Neural cell (in vitro differentiated cells): Measurements from ENCODE around the gene RAD51B. TPM values are rescaled to one million over a fixed set of nuclear protein-coding genes. Genes with fewer than 3 reads are reported as not detected.

Experiments
- H2AFZ ChIP-seq: fragments of 200-600, 300-800 bp; sonication (generic), shearing (Covaris generic); 2 replicates; pipeline ENCODE4 v1.6.0; 2014; ENCODE audit warnings: low read depth, mild to moderate bottlenecking, antibody characterized with exemption, low read length, moderate library complexity
- H3F3A ChIP-seq: fragments of 200-600 bp; shearing (Covaris generic); 2 replicates; pipeline ENCODE4 v1.6.1; 2016; ENCODE audit warnings: mild to moderate bottlenecking, moderate library complexity, mixed read lengths, antibody characterized with exemption, low read length; ENCODE audit not compliant: insufficient read depth, poor library complexity, severe bottlenecking
- H3K27ac ChIP-seq: fragments of 200-600, 300-800 bp; sonication (generic), shearing (Covaris generic); 2 replicates; pipeline ENCODE4 v1.5.1; 2014; ENCODE audit warnings: mild to moderate bottlenecking, low read length, moderate library complexity
- H3K27me3 ChIP-seq: fragments of 300-800, 200-600 bp; sonication (generic), shearing (Covaris generic); 2 replicates; pipeline ENCODE4 v1.6.0; 2014; ENCODE audit warnings: mild to moderate bottlenecking, low read depth, low read length, moderate library complexity; ENCODE audit not compliant: insufficient read depth
- H3K36me3 ChIP-seq: fragments of 300-800, 200-600 bp; sonication (generic), shearing (Covaris generic); 2 replicates; pipeline ENCODE4 v1.5.1; 2014; ENCODE audit warnings: mild to moderate bottlenecking, antibody characterized with exemption, low read length, moderate library complexity; ENCODE audit not compliant: insufficient read depth
- H3K4me2 ChIP-seq: fragments of 300-800, 200-600 bp; sonication (generic), shearing (Covaris generic); 2 replicates; pipeline ENCODE4 v1.6.0; 2014; ENCODE audit warnings: mild to moderate bottlenecking, low read length
- H3K4me3 ChIP-seq: fragments of 300-800, 200-600 bp; sonication (generic), shearing (Covaris generic); 2 replicates; pipeline ENCODE4 v1.5.1; 2014; ENCODE audit warnings: mild to moderate bottlenecking, low read length, moderate library complexity
- H3K79me2 ChIP-seq: fragments of 200-600 bp; shearing (Covaris generic); replicated peaks from 2 replicates; pipeline ENCODE4 v1.6.0; 2014; ENCODE audit warnings: mild to moderate bottlenecking, low read length, moderate library complexity; ENCODE audit not compliant: insufficient read depth
- H3K9ac ChIP-seq: fragments of 300-800, 200-600 bp; sonication (generic), shearing (Covaris generic); 2 replicates; pipeline ENCODE4 v1.6.1; 2016; ENCODE audit warnings: mild to moderate bottlenecking, low read length, mixed read lengths
- H3K9me2 ChIP-seq: fragments of 200-600 bp; shearing (Covaris generic); 2 replicates; pipeline ENCODE4 v1.6.1; 2016; ENCODE audit warnings: mild to moderate bottlenecking, low read length, mixed read lengths; ENCODE audit not compliant: insufficient read depth
- H3K9me3 ChIP-seq: fragments of 200-600, 300-800 bp; sonication (generic), shearing (Covaris generic); 2 replicates; pipeline ENCODE4 v1.6.1; 2016; ENCODE audit warnings: mild to moderate bottlenecking, mixed run types, low read length, moderate library complexity, mixed read lengths
- H4K20me1 ChIP-seq: fragments of 200-600 bp; shearing (Covaris generic); 2 replicates; pipeline ENCODE4 v1.6.1; 2016; ENCODE audit warnings: mild to moderate bottlenecking, mixed run types; ENCODE audit not compliant: insufficient read depth
- EP300 ChIP-seq: fragments of 450-650 bp; conservative IDR thresholded peaks from 2 replicates; pipeline ENCODE4 v1.6.1; 2014; ENCODE audit warnings: antibody characterized with exemption, mild to moderate bottlenecking, moderate library complexity; ENCODE audit not compliant: poor library complexity, severe bottlenecking
- EZH2 ChIP-seq: fragments of 200-600, 300-800 bp; shearing (Covaris generic), sonication (generic); IDR thresholded peaks from 2 replicates; pipeline ENCODE4 v1.6.1; 2014; ENCODE audit warnings: antibody characterized with exemption, low read length, borderline replicate concordance, mild to moderate bottlenecking; ENCODE audit not compliant: insufficient read depth, poor library complexity, severe bottlenecking
- MXI1 ChIP-seq: fragments of 450-650 bp; conservative IDR thresholded peaks from 2 replicates; pipeline ENCODE4 v1.6.1; 2014; ENCODE audit warnings: antibody characterized with exemption, mild to moderate bottlenecking; ENCODE audit not compliant: poor library complexity, severe bottlenecking
- POLR2AphosphoS5 ChIP-seq: IDR thresholded peaks from 2 replicates; pipeline ENCODE4 v1.6.1; 2012
- RAD21 ChIP-seq: fragments of 450-650 bp; conservative IDR thresholded peaks from 2 replicates; pipeline ENCODE4 v1.6.1; 2014; ENCODE audit warnings: antibody characterized with exemption, mild to moderate bottlenecking, moderate library complexity
- SMC3 ChIP-seq: fragments of 450-650 bp; conservative IDR thresholded peaks from 2 replicates; pipeline ENCODE4 v1.6.1; 2014; ENCODE audit warnings: antibody characterized with exemption, mild to moderate bottlenecking, moderate library complexity; ENCODE audit not compliant: poor library complexity
- TAF1 ChIP-seq: IDR thresholded peaks from 2 replicates; pipeline ENCODE4 v1.6.1; 2012; ENCODE audit warnings: low read depth
- polyA plus RNA-seq: library from polyadenylated mRNA; depleted of rRNA; stranded (reverse); fragments of >200 nt; gene quantifications from 2 replicates; pipeline ENCODE4 v1.2.3, GENCODE V29; 2014
- TF ChIP-seq, protein P1 (sequence below): IDR thresholded peaks from 2 replicates; pipeline ENCODE4 v1.6.1; 2012; ENCODE audit warnings: borderline replicate concordance
- TF ChIP-seq, protein P2 (sequence below): fragments of 450-650 bp; IDR thresholded peaks from 2 replicates; pipeline ENCODE4 v1.5.1; 2014; ENCODE audit warnings: antibody characterized with exemption, mild to moderate bottlenecking, moderate library complexity; ENCODE audit not compliant: poor library complexity, severe bottlenecking

The RAD51B gene
- polyA plus RNA-seq, 1 donor from 2014 or later: 3.1 TPM

DNA sequence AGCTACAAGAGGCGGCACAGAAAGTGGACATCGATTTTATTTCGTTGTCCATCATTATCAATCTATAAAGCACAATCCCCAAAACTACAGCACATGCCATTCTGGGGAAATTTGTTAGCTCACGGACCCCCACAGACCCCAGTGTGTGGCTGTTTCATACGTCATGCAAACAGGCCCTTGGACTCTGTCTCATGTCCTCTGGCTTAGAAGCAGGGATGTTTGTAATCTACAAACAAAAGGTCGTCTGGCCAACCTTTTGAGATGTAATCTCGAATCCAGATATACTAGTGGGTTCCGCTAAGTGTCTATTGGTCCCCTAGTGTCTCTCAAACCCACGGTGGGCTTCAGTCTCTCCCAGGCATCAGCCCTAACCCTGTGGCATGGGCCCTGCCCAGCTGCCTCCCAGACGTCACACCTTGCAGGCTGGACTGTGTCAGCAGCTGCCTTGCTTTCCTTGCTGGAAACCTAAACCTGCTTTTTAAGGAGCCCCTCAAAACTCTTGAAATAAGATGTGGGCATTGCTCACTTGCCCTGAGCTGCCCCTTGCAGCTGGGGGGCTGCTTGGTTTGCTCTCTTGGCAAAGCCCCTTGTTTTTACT, 752.4 kb downstream of the RAD51B start:
- Histone ChIP-seq H3K36me3 (no peaks in the 10 kb centered on the region), H3K9me2 (no peaks in the 10 kb centered on the region), H3K9ac (no peak overlapping the region), H3K27me3 (no peaks in the 10 kb centered on the region), H4K20me1 (no peaks in the 10 kb centered on the region), H2AFZ (no peak overlapping the region), H3K79me2 (no peaks in the 10 kb centered on the region), H3K4me3 (no peak overlapping the region), H3K9me3 (peaks cover 7% of the 10 kb centered on the region), H3F3A (no peaks in the 10 kb centered on the region), H3K27ac (no peak overlapping the region), H3K4me2 (no peak overlapping the region)
- TF ChIP-seq RAD21 (no peak), EP300 (no peak), SMC3 (no peak), EZH2 (no peak), TAF1 (no peak), MXI1 (no peak), POLR2AphosphoS5 (no peak)
- TF ChIP-seq, protein P1, sequence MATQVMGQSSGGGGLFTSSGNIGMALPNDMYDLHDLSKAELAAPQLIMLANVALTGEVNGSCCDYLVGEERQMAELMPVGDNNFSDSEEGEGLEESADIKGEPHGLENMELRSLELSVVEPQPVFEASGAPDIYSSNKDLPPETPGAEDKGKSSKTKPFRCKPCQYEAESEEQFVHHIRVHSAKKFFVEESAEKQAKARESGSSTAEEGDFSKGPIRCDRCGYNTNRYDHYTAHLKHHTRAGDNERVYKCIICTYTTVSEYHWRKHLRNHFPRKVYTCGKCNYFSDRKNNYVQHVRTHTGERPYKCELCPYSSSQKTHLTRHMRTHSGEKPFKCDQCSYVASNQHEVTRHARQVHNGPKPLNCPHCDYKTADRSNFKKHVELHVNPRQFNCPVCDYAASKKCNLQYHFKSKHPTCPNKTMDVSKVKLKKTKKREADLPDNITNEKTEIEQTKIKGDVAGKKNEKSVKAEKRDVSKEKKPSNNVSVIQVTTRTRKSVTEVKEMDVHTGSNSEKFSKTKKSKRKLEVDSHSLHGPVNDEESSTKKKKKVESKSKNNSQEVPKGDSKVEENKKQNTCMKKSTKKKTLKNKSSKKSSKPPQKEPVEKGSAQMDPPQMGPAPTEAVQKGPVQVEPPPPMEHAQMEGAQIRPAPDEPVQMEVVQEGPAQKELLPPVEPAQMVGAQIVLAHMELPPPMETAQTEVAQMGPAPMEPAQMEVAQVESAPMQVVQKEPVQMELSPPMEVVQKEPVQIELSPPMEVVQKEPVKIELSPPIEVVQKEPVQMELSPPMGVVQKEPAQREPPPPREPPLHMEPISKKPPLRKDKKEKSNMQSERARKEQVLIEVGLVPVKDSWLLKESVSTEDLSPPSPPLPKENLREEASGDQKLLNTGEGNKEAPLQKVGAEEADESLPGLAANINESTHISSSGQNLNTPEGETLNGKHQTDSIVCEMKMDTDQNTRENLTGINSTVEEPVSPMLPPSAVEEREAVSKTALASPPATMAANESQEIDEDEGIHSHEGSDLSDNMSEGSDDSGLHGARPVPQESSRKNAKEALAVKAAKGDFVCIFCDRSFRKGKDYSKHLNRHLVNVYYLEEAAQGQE: no peak
- TF ChIP-seq, protein P2, sequence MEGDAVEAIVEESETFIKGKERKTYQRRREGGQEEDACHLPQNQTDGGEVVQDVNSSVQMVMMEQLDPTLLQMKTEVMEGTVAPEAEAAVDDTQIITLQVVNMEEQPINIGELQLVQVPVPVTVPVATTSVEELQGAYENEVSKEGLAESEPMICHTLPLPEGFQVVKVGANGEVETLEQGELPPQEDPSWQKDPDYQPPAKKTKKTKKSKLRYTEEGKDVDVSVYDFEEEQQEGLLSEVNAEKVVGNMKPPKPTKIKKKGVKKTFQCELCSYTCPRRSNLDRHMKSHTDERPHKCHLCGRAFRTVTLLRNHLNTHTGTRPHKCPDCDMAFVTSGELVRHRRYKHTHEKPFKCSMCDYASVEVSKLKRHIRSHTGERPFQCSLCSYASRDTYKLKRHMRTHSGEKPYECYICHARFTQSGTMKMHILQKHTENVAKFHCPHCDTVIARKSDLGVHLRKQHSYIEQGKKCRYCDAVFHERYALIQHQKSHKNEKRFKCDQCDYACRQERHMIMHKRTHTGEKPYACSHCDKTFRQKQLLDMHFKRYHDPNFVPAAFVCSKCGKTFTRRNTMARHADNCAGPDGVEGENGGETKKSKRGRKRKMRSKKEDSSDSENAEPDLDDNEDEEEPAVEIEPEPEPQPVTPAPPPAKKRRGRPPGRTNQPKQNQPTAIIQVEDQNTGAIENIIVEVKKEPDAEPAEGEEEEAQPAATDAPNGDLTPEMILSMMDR: no peak

DNA sequence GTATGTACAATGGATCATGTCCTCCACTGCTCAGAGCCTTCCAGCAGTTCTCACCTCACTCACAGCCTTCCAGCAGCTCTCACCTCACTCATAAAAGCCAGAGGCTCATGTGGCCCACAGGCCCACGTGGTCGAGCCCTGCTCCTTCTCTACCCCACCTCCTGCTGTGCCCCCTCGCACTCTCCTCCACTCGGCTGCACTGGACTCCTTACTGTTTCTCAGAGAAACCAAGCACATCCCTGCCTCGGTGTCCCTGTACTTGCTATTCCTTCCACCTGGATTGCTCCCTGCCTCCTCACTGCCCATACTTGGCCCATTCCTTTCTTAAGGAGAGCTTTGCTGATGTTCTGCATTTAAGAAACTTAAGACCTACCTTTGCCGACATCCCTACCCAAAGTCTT, 753.5 kb downstream of the RAD51B start:
- no peak overlapping the region for H3K4me3 ChIP-seq
- H3F3A ChIP-seq: no peaks in the 10 kb centered on the region
- no peaks in the 10 kb centered on the region for H3K36me3 ChIP-seq
- H3K9me2 ChIP-seq: no peaks in the 10 kb centered on the region
- no peaks in the 10 kb centered on the region for H3K79me2 ChIP-seq
- TF ChIP-seq POLR2AphosphoS5: no peak
- TF ChIP-seq EZH2: no peak
- TF ChIP-seq, protein P2: no peak
- TF ChIP-seq RAD21: no peak
- no peak for TF ChIP-seq SMC3
- TF ChIP-seq, protein P1: no peak
- no peak for TF ChIP-seq EP300
- no peak for TF ChIP-seq TAF1
- TF ChIP-seq MXI1: no peak
- H3K27me3 ChIP-seq: no peaks in the 10 kb centered on the region
- no peak overlapping the region for H3K4me2 ChIP-seq
- no peak overlapping the region for H3K9ac ChIP-seq
- H4K20me1 ChIP-seq: no peaks in the 10 kb centered on the region
- H3K9me3 ChIP-seq: peaks cover 7% of the 10 kb centered on the region
- H3K27ac ChIP-seq: no peak overlapping the region
- H2AFZ ChIP-seq: no peak overlapping the region
